ENCODE data around the gene COQ10B. TPM values are rescaled to one million over a fixed set of nuclear protein-coding genes. Genes with fewer than 3 reads are reported as not detected.

COQ10B gene
- total RNA-seq, 1 experiment from 2014 or later: 34.7 TPM

DNA sequence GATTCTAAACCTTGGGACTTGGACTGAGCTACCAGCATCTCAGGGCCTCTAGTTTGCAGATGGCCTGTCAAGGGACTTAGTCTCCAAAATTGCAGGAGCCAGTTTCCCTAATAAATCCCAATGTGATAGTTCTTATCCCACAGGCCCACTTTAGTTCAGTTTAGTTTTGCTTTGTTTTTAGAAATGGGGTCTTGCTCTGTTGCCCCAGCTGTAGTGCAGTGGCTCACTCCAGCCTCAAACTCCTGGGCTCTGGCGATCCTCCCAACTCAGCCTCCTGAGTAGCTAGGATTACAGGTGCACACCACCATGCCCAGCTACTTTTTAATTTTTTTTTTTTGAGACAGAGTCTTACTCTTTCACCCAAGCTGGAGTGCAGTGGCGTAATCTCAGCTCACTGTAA lies 16.0 kb upstream of the COQ10B start:
- Histone ChIP-seq H3K4me3 (ENCODE audit: low read depth in 2 of 2, low read length in 2 of 2) (no peak overlapping the region), H3K36me3 (ENCODE audit: control insufficient read depth, insufficient read depth, low read length) (peaks cover 10% of the 10 kb centered on the region; the same call in 1 of the 2 replicates), H3K9me3 (ENCODE audit: control insufficient read depth, insufficient read depth, low read depth, low read length) (no peaks in the 10 kb centered on the region), H3K4me1 (ENCODE audit: control insufficient read depth, insufficient read depth, low read length) (peaks cover 16% of the 10 kb centered on the region; the same call in 1 of the 2 replicates), H3K27ac (ENCODE audit: low read length) (no peak overlapping the region), H3K27me3 (ENCODE audit: control insufficient read depth, insufficient read depth, low read length) (no peaks in the 10 kb centered on the region)
- DNase-seq (ENCODE audit: low read depth, low spot score) (no peak), ATAC-seq (no peak)
- no TSS peak for BruUV-seq (replicated peaks)
- in situ Hi-C loops (cut with HindIII; ENCODE audit: low pct_unique_long_range_greater_than_20kb, low sequenced_read_pairs): no loop called here
- ChIA-PET CTCF (no interaction called here), POLR2A (interaction anchor here (1.4 kb wide), 1 partner anchor 62 kb away, joined by 3 read pairs; the partner anchor contains the start of genes HSPD1 and HSPE1)
- intact Hi-C loops (cut with micrococcal nuclease; ENCODE audit: unreplicated experiment): no loop called here
- TF ChIP-seq CTCF (IDR thresholded peaks at IDR 0.05) (no peak), REST (IDR thresholded peaks at IDR 0.05; ENCODE audit: insufficient read depth in 1 of 2, low read depth in 2 of 2, low read length in 1 of 2) (no peak)

GRCh38 chr2:197442857-197443256 lies 10.5 kb upstream of the COQ10B start:
- H3K27ac ChIP-seq (ENCODE audit: low read length): no peak overlapping the region
- BruUV-seq (replicated peaks): no TSS peak
- H3K36me3 ChIP-seq (ENCODE audit: control insufficient read depth, insufficient read depth, low read length): no peaks in the 10 kb centered on the region
- ChIA-PET CTCF (no interaction called here), POLR2A (no interaction called here)
- ATAC-seq (no peak), DNase-seq (ENCODE audit: low read depth, low spot score) (no peak)
- H3K9me3 ChIP-seq (ENCODE audit: control insufficient read depth, insufficient read depth, low read depth, low read length): no peaks in the 10 kb centered on the region
- H3K4me3 ChIP-seq (ENCODE audit: low read depth in 2 of 2, low read length in 2 of 2): no peak overlapping the region
- TF ChIP-seq SIN3A (IDR thresholded peaks at IDR 0.05; ENCODE audit: borderline replicate concordance, insufficient read depth, low read depth, low read length) (no peak), TCF7L2 (IDR thresholded peaks at IDR 0.05; ENCODE audit: low read depth, low read length) (no peak), REST (IDR thresholded peaks at IDR 0.05; ENCODE audit: insufficient read depth in 1 of 2, low read depth in 2 of 2, low read length in 1 of 2) (no peak), CTCF (IDR thresholded peaks at IDR 0.05) (no peak), POLR2AphosphoS5 (IDR thresholded peaks at IDR 0.05; ENCODE audit: low read depth, low read length) (no peak)
- in situ Hi-C loops (cut with HindIII; ENCODE audit: low pct_unique_long_range_greater_than_20kb, low sequenced_read_pairs): no loop called here
- no peaks in the 10 kb centered on the region for H3K4me1 ChIP-seq (ENCODE audit: control insufficient read depth, insufficient read depth, low read length)
- no peaks in the 10 kb centered on the region for H3K27me3 ChIP-seq (ENCODE audit: control insufficient read depth, insufficient read depth, low read length)
- intact Hi-C loops (cut with micrococcal nuclease; ENCODE audit: unreplicated experiment): no loop called here

All from Panc1 (cell line).